HG03575 (cell line): ENCODE data around the gene PODNL1.
"Not testable (repeated sequence)": the region's sequence is repeated elsewhere in the genome, so short reads cannot be mapped to it uniquely, and the experiment has no call there.

Experiments used
- ATAC-seq: cut with Tn5 transposase; IDR thresholded peaks from one replicate; pipeline ENCODE4 v1.9.1; 2021; ENCODE audit not compliant: unreplicated experiment, insufficient number of reproducible peaks, low FRiP score; ENCODE audit errors: extremely low read depth

PODNL1 gene

DNA sequence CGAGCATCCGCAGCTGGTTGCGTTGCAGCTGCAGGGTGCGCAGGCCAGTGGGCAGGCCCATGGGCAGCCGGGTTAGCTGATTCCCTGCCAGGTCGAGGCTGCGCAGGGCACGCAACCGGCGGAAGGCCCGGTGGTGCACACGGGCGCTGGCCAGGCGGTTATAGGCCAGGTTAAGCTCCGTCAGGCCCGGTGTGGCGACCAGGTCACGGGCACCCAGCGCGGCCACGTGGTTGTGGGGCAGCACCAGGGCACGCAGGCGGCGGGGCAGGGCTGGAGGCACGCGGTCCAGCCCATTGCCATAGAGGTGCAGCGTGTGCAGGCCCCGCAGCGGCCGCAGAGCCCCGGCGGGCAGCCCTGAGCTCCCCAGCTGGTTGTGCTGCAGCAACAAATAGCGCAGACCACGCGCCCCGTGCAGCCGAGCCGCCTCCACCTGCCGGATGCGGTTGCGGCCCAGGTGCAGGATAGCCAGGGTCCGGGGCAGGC is 5.3 kb downstream of the PODNL1 start:
- ATAC-seq = no peak

DNA sequence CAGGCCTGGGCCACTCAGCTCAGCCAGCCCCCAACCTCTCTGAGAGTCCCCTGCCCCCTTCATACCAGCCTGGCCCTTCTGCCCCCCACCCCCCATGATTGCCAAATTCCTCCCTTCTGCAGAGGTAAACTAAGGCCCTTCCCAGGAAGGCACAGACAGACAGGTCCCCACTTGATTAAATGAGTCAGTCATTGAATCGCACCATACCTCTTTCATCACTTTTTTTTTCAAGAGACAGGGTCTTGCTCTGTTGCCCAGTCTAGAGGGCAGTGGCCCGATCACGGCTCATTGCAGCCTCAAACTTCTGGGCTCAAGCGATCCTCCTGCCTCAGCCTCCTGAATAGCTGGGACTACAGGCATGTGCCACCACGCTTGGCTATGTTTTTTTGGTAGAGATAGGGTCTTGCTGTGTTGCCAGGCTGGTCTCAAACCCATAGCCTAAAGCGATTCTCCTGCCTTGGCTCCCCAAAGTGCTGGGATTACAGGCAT is 6.0 kb downstream of the PODNL1 start:
- no peak for ATAC-seq

DNA sequence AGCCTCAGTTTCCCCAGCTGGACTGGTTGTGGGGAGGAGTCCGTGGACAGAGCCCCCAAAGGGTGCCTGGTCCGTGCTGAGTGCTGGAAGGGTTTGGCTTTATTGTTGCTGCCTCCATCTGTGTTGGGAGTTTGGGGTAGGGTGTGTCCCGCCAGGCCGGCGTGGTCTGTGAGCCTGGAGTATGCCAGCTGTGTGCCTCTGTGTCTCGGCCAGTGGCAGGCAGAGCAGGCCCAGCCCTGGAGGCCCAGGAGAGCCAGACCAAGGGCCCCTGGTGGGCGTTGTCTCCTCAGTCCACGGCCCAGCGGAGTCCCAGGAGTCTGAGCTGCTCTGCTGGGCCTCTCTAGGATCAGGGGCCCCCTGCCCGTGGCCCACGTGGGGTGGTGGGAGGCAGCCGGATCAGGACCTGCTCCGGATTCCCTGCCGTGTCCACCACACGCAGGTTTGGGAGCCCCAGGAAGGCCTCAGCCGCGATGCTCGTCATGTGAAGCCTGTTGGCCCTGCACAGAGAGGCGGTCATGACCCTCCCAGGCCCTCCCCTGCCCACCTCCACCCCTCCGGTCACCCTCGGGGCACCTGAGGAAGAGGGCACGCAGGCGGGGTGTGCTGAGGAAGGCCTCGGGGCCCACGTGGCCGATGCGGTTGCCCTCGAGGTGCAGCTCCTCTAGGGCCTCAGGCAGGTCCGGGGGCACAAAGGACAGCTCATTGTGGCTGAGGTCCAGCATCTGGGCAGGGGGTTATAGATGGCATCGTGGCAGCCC is 6.6 kb downstream of the PODNL1 start:
- ATAC-seq = no peak

DNA sequence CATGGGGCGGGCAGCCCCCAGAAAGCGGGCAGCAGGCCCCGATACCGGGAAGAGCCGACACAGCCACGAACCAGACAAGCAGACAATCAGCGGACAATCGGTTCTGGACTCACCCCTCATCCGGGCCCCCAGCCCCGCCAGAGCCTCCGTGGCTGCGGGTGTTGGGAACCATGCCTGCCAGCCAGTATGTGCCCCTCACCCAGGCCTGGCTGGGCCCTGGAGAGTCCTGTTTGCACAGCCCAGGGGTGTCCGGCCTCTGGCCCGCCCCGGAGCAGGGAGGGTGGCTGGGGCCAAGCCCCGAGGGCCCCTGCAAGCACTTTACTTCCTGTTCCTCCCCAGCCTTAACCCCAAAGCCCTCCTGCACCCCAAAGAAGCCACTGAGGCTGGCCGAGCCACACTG is 7.8 kb downstream of the PODNL1 start:
- ATAC-seq = no peak

DNA sequence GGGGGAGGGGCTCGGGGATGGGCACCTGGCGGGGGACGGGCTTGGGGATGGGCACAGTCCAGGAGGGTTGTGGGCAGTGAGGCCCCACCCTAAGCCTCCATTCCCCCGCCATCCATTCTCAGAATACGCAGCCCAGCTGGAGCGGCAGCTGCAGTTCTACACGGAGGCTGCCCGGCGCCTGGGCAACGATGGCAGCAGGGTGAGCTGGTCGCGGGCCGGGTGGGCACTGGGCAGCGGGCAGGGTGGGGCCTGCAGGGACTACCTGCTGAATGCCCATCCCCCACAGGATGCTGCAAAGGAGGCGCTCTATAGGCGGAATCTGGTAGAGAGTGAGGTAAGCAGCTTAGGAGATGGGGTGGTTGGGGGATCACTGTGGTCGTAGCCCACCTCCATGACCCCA is 8.3 kb downstream of the PODNL1 start:
- no peak for ATAC-seq

DNA sequence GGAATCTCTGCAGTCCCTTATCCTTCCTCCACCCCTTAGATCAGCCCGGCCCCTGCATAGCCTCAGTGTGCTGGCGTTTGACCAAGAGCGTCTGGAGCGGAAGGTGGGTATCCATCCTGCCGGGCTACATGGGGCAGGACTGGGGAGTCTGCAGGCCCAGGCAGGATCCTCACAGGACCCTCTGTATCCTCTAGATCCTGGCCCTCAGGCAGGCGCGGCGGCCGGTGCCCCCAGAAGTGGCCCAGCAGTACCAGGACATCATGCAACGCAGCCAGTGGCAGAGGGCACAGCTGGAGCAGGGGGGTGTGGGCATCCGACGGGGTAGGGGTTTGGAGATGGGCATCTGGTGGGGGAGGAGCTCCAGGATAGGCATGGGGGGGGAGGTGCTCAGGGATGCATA is 8.9 kb downstream of the PODNL1 start:
- no peak for ATAC-seq

DNA sequence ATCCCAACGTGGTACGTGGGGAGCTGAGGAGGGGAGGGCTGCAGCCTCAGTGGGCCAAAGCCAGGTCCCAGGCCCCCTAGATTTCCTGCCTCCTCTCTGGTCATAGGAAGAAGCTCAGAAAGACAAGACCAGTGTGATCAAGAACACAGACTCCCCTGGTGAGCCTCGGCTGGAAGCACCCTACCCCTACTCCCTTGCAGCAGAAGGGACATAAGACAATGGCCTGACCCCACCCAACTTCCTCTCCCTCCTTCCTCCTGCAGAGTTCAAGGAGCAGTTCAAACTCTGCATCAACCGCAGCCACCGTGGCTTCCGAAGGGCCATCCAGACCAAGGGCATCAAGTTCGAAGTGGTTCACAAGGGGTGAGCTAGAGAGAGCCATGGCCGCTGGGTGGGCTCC is 11.5 kb downstream of the PODNL1 start:
- no peak for ATAC-seq

DNA sequence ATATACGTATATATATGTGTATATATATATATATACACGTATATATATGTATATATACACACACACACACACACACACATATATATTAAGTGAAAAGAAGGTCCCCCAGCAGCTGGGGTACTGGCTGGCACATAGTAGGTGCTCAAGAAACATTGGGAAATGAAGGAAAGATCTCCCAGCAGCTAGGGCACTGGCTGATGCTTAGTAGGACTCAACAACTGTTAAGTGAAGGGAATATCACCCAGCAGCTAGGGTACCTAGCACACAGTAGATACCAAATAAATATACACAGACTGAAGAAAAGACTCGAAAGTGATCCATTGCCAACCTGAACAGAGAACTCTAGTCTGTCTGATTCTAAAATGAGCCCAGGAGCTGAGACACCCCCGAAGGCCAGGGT is 12.2 kb downstream of the PODNL1 start:
- ATAC-seq = no peak

DNA sequence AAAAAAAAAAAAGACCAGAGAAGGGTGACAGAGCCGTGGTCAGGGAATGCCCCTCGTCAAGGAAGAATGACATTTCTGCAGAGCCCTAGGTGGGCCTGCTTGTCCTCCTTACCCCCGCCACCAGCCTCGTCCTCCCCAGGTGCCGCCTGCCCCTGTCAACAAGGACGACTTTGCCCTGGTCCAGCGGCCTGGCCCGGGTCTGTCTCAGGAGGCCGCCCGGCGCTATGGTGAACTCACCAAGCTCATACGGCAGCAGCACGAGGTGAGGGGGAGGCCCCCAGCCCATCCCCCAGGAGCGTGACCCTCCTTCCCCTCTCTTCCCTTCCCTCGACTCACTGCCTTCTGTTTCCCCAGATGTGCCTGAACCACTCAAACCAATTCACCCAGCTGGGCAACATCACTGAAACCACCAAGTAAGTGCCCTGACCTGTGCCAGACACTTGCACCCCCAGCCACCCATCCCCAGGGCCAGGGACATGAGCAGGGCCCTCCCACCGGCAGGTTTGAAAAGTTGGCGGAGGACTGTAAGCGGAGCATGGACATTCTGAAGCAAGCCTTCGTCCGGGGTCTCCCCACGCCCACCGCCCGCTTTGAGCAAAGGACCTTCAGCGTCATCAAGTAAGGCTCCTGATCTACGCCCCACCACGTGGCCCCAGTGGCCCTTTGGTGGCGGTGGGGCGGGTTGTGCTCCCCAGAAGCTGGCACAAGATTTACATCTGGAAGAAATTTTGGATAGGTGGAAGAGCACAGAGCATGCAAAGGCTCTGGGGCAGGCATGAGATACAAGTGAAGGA is 14.8 kb downstream of the PODNL1 start:
- ATAC-seq = no peak

DNA sequence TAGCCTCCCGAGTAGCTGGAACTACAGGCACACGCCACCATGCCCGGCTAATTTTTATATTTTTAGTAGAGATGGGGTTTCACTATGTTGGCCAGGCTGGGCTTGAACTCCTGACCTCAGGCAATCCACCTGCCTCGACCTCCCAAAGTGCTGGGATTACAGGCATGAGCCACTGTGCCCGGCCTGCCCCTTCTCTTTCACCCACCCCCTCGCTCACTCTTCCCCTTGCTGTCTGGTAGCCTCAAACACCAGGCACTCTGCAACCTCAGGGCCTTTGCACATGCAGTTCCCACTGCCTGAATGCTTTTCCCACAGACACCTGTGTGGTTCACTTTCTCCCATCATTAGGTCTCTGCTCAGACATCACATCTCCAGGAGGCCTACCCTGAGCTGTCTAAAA is 16.1 kb downstream of the PODNL1 start:
- ATAC-seq = not testable (repeated sequence)

DNA sequence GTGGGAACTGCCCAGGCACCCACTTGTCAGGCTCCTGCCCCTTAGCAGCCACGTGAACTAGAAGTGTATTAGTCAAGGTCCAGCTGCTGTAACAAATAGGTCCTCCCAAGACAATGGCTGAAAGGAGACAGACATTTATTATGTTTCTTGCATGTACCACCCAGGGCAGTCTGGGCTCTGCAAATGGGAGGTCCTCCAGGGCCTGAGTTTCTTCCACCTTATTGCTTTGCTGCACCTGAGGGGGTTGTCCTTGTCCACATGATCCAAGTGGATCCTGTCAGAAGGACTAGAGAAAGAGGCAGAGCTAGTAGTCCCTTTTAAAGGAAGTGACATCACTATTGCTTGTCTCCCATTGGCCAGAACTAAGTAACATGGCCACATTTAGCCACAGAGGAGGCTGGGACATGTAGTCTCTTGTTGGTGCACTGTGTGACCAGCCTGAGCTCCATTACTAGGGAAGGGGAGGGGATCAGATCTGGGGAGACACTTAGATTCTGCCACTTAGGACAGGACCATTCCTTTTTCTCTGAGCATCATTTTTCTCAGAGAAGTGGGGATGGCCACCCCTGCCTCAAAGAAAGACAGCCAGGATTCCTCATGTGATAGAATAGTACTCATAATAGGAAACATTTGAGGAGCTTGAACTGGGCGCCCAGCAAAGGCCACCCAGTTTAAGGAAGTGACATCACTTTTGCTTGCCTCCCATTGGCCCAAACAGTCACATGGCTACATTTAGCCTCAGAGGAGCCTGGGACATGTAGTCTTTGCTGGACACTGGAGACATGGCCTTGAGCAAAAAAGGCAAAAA is 17.1 kb downstream of the PODNL1 start:
- no peak for ATAC-seq

DNA sequence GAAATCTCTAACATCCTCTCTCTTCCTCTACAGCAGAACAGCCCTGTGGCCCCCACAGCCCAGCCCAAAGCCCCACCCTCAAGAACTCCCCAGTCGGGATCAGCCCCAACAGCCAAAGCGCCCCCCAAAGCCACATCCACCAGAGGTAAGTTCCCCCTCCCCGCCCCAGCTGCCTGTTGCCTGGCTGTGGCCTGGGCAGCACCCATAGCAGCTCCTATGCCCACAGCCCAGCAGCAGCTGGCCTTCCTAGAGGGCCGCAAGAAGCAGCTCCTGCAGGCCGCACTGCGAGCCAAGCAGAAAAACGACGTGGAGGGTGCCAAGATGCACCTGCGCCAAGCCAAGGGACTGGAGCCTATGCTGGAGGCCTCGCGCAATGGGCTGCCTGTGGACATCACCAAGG is 17.7 kb downstream of the PODNL1 start:
- ATAC-seq = no peak

DNA sequence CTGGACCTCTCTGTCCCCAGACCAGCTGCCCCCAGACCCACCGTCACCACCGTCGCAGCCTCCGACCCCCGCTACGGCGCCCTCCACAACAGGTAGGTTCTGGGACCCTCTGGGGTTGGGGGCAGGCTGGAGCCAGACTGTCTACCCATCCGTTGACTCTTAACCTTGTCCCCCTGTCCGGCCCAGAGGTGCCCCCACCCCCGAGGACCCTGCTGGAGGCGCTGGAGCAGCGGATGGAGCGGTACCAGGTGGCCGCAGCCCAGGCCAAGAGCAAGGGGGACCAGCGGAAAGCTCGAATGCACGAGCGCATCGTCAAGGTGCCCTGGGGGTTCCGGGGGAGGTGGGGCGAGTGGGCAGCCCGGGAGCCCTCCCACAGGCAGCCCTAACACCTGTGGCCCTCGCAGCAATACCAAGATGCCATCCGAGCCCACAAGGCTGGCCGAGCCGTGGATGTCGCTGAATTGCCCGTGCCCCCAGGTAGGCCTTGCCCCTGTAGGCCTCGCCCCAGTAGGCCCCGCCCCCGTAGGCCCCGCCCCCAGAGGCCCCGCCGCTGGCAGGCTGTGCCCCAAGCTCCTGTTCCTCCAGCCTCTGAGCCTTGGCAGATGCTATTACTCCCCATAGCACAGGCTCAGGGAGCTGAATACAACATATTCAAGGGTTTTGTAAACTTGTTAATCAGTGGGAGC is 19.3 kb downstream of the PODNL1 start:
- ATAC-seq = no peak

DNA sequence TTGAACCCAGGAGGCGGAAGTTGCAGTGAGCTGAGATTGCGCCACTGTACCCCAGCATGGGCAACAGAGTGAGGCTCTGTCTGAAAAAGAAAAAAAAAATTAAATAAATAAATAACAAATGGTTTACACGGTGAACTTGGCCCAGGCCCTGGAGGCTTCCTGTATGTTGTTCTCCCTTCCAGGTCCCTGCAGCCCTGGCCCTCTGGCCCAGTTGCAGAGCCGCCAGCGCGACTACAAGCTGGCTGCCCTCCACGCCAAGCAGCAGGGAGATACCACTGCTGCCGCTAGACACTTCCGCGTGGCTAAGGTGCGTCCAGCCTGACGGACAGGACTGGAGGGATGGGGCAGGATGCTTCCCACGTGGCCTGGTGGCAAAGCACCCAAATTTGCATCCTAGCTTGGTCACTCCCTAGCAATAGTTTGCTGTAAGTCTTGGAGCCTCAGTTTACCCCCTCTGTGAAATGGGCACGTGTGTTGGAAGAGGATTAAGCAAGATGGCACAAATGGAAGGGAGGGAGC is 20.3 kb downstream of the PODNL1 start:
- ATAC-seq = no peak

DNA sequence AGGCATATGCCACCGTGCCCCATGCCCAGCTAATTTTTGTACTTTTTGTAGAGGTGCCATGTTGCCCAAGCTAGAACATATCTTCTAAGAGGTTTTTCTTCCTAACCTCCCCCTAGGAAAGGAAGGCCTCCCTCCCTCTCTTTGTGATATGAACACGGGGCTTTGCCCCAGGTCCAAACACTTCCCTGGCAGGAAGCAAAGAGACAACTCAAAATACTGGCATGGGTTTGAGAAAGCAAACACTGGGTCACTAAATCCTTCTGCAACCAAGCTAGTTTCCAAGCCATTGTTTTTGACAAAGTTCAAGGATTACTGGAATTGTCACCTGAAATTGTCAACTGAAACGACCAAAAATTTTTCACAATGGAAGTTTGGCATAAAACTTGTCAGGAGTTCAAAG is 23.4 kb downstream of the PODNL1 start:
- ATAC-seq = no peak

DNA sequence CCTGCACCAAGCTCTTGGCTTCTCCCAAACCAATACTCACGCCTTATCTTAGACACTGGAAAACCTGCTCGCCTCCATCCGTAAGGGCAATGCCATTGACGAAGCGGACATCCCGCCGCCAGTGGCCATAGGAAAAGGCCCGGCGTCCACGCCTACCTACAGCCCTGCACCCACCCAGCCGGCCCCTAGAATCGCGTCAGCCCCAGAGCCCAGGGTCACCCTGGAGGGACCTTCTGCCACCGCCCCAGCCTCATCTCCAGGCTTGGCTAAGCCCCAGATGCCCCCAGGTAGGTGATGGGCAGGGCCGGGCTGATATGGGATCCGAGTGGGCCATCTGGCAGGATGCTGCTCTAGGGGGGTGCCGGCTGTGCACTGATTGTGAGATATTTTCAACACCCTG is 24.9 kb downstream of the PODNL1 start:
- ATAC-seq = no peak

DNA sequence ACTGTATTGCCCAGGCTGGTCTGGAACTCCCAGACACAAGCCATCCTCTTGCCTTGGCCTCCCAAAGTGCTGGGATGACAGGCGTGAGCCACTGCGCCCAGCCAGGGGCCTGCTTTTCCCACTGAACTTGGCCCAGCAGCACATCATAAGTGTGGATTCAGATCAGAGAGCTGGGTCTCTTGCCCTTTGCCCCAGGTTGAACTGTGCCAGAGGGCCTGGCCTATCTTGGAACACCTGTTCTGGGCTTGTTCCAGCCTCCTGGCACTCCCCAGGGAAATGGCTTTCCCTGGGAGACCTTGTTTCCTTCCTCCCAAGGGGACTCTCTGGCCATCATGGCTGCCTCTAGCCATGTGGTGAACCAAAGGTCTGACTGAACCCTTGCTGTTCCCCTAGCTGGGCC is 28.8 kb downstream of the PODNL1 start:
- ATAC-seq = no peak

DNA sequence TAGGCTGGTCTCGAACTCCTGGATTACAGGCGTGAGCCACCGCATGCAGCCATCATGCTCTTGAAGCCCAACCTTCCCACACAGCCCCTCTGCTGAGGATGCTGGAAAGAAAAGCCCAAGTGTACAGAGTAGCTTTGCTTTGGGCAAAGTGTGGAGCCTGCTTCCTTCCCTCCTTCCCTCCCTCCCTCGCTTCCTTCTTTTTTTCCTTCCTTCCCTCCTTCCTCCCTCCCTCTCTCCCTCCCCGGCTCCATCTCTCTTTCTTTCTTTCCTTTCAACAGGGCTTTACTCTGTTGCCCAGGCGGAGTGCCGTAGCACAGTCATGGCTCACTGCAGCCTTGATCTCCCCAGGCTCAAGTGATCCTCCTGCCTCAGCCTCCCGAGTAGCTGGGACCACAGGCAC is 29.5 kb downstream of the PODNL1 start:
- no peak for ATAC-seq

DNA sequence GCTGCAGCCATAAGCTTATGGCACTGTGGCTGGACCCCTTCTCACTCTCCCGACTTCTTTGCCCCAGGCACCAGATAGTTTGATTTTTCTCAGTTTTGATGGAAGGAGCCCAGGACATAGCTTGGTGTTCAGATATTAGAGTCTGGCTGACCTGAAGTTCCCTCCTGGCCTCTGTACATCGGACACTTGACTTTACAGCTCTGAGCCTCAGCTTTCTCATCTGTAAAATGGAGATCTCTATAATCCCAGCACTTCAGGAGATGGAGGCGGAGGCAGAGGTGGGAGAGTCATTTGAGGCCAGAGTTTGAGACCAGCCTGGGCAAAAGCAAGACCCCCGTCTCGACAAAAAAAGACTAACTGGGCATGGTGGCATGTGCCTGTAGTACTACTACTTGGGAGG is 31.3 kb downstream of the PODNL1 start:
- no peak for ATAC-seq
